ENCODE measurements around the gene SUMO3. TPM values are rescaled to one million over a fixed set of nuclear protein-coding genes. Genes with fewer than 3 reads are reported as not detected.

Gene SUMO3
- total and polyA plus RNA-seq, 2 donors (not counting 3 experiments of a cell fraction or from before 2014, with no cell fraction given), result 102 to 123 TPM

DNA sequence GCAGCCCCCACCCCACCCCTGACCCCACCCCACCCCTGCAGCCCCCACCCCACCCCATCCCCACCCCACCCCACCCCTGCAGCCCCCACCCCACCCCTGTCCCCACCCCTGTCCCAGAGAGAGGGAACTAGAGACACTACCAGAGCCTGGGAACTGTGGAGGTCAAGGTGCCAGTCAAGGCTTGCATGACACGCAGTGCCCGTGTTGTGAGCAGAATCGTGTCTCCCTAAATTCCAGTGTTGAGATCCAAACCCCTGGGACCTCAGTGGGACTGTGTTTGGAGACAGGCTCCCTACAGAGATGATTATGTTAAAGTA lies 18.4 kb upstream of the SUMO3 start:
- H3K27ac ChIP-seq (ENCODE audit: insufficient read depth, low read depth, low read length), result no peak overlapping the region
- BruUV-seq (replicated peaks), result no TSS peak
- ChIA-PET CTCF (no interaction called here), POLR2A (no interaction called here)
- no peak overlapping the region for H2AFZ ChIP-seq (ENCODE audit: low read depth, low read length)
- no peaks in the 10 kb centered on the region for H3K4me1 ChIP-seq (ENCODE audit: control insufficient read depth, extremely low read depth, insufficient read depth, low read length)
- DNase-seq (ENCODE audit: low read depth, low spot score) (no peak), FAIRE-seq (no peak)
- H3K79me2 ChIP-seq (ENCODE audit: control insufficient read depth, insufficient read depth, low read length), result no peaks in the 10 kb centered on the region
- H3K4me3 ChIP-seq (replicated peaks in 1 of 3; ENCODE audit: insufficient read depth in 1 of 3, low read depth in 1 of 3, low read length in 3 of 3), result no peak overlapping the region
- intact Hi-C loops (cut with micrococcal nuclease), result no loop called here
- no peaks in the 10 kb centered on the region for H3K36me3 ChIP-seq (ENCODE audit: control insufficient read depth in 2 of 2, extremely low read depth in 1 of 2, insufficient read depth in 2 of 2, low read length in 2 of 2)
- no peaks in the 10 kb centered on the region for H4K20me1 ChIP-seq (replicated peaks; ENCODE audit: control insufficient read depth, extremely low read depth, insufficient read depth, low read length)
- no peak for TF ChIP-seq EZH2 (IDR thresholded peaks at IDR 0.05; ENCODE audit: borderline replicate concordance, low read depth, low read length, severe bottlenecking)
- dilution Hi-C loops (cut with MboI; ENCODE audit: extremely low pct_ligation_motif_present, low sequenced_read_pairs), result no loop called here
- no peak overlapping the region for H3K4me2 ChIP-seq (ENCODE audit: insufficient read depth, low read length)
- peaks cover 0 to 3% of the 10 kb centered on the region in 2 experiments for H3K27me3 ChIP-seq (ENCODE audit: control insufficient read depth in 2 of 2, insufficient read depth in 2 of 2, low read length in 2 of 2)
- no peaks in the 10 kb centered on the region for H3K9me3 ChIP-seq (replicated peaks; ENCODE audit: control insufficient read depth, insufficient read depth, low read length)
- H3K9me1 ChIP-seq (replicated peaks; ENCODE audit: control insufficient read depth, extremely low read depth, insufficient read depth, low read length), result no peaks in the 10 kb centered on the region
- no peak overlapping the region for H3K9ac ChIP-seq (replicated peaks; ENCODE audit: extremely low read depth, insufficient read depth, low read length)

DNA sequence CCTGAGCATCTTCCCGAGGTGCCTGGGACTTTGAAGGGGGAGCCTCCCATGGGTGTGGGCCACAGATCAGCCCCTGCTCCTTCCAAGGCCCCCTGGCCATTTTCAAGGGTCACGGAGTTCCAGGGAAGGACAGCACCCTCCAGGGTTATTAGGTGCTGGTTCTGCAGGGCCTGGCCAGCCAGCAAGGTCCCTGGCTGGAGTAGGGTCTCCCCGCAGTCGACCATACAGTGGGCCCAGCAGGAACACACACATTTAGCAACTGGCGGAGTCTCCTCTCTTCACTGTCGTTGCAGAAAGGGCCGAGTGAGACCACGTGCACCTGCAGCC lies 17.7 kb upstream of the SUMO3 start:
- FAIRE-seq (no peak), DNase-seq (ENCODE audit: low read depth, low spot score) (no peak)
- Histone ChIP-seq H3K27ac (ENCODE audit: insufficient read depth, low read depth, low read length) (no peak overlapping the region), H3K27me3 (ENCODE audit: control insufficient read depth in 2 of 2, insufficient read depth in 2 of 2, low read length in 2 of 2) (peaks cover 0 to 3% of the 10 kb centered on the region in 2 experiments), H3K4me3 (replicated peaks in 1 of 3; ENCODE audit: insufficient read depth in 1 of 3, low read depth in 1 of 3, low read length in 3 of 3) (no peak overlapping the region), H3K9me3 (replicated peaks; ENCODE audit: control insufficient read depth, insufficient read depth, low read length) (no peaks in the 10 kb centered on the region), H3K79me2 (ENCODE audit: control insufficient read depth, insufficient read depth, low read length) (no peaks in the 10 kb centered on the region), H3K4me1 (ENCODE audit: control insufficient read depth, extremely low read depth, insufficient read depth, low read length) (no peaks in the 10 kb centered on the region), H3K9ac (replicated peaks; ENCODE audit: extremely low read depth, insufficient read depth, low read length) (no peak overlapping the region), H2AFZ (ENCODE audit: low read depth, low read length) (no peak overlapping the region), H3K36me3 (ENCODE audit: control insufficient read depth in 2 of 2, extremely low read depth in 1 of 2, insufficient read depth in 2 of 2, low read length in 2 of 2) (no peaks in the 10 kb centered on the region), H3K9me1 (replicated peaks; ENCODE audit: control insufficient read depth, extremely low read depth, insufficient read depth, low read length) (no peaks in the 10 kb centered on the region), H4K20me1 (replicated peaks; ENCODE audit: control insufficient read depth, extremely low read depth, insufficient read depth, low read length) (no peaks in the 10 kb centered on the region), H3K4me2 (ENCODE audit: insufficient read depth, low read length) (no peak overlapping the region)
- ChIA-PET CTCF (no interaction called here), POLR2A (no interaction called here)
- BruUV-seq (replicated peaks), result no TSS peak
- TF ChIP-seq POLR2A (IDR thresholded peaks at IDR 0.05; ENCODE audit: low read depth, low read length), result no peak
- TF ChIP-seq POLR2AphosphoS5 (IDR thresholded peaks at IDR 0.05; ENCODE audit: insufficient read depth, low read depth, low read length), result no peak
- TF ChIP-seq, protein P1, sequence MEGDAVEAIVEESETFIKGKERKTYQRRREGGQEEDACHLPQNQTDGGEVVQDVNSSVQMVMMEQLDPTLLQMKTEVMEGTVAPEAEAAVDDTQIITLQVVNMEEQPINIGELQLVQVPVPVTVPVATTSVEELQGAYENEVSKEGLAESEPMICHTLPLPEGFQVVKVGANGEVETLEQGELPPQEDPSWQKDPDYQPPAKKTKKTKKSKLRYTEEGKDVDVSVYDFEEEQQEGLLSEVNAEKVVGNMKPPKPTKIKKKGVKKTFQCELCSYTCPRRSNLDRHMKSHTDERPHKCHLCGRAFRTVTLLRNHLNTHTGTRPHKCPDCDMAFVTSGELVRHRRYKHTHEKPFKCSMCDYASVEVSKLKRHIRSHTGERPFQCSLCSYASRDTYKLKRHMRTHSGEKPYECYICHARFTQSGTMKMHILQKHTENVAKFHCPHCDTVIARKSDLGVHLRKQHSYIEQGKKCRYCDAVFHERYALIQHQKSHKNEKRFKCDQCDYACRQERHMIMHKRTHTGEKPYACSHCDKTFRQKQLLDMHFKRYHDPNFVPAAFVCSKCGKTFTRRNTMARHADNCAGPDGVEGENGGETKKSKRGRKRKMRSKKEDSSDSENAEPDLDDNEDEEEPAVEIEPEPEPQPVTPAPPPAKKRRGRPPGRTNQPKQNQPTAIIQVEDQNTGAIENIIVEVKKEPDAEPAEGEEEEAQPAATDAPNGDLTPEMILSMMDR (IDR thresholded peaks at IDR 0.05; ENCODE audit: extremely low read depth in 1 of 2, insufficient read depth in 1 of 2, low read depth in 1 of 2, low read length in 2 of 2), result no peak
- TF ChIP-seq JUN (IDR thresholded peaks at IDR 0.05; ENCODE audit: borderline replicate concordance, insufficient read depth, insufficient read length, low read depth), result no peak
- TF ChIP-seq EZH2 (IDR thresholded peaks at IDR 0.05; ENCODE audit: borderline replicate concordance, low read depth, low read length, severe bottlenecking), result no peak
- no peak for TF ChIP-seq FOS (IDR thresholded peaks at IDR 0.05; ENCODE audit: borderline replicate concordance, insufficient read depth, low read length)
- TF ChIP-seq MYC (IDR thresholded peaks at IDR 0.05; ENCODE audit: low read depth, low read length), result no peak
- intact Hi-C loops (cut with micrococcal nuclease) (no loop called here), dilution Hi-C loops (cut with MboI; ENCODE audit: extremely low pct_ligation_motif_present, low sequenced_read_pairs) (no loop called here)

Measured in endothelial cell of umbilical vein (primary cell).